SK-N-DZ (cell line): ENCODE results near the gene COBLL1.

Experiments
- DNase-seq: peaks from one replicate; pipeline ENCODE4 v3.0.0-alpha.2; 2015; ENCODE audit warnings: low spot score

COBLL1 gene

GRCh38 chr2:164756773-164757172 lies 84.8 kb downstream of the COBLL1 start:
- DNase-seq: no peak

- no peak for DNase-seq
These were observed 85.7 kb downstream of the COBLL1 start for GRCh38 chr2:164755952-164756351.

GRCh38 chr2:164754157-164755093 lies 87.2 kb downstream of the COBLL1 start:
- DNase-seq: no peak

- DNase-seq: no peak
These were observed 88.7 kb downstream of the COBLL1 start for GRCh38 chr2:164752956-164753355.

- DNase-seq: no peak
These were observed 93.7 kb downstream of the COBLL1 start for GRCh38 chr2:164747783-164748433.

GRCh38 chr2:164747140-164747539 lies 94.5 kb downstream of the COBLL1 start:
- no peak for DNase-seq

GRCh38 chr2:164746713-164747112 lies 94.9 kb downstream of the COBLL1 start:
- DNase-seq: no peak

GRCh38 chr2:164745012-164745797 lies 96.4 kb downstream of the COBLL1 start:
- DNase-seq: no peak

GRCh38 chr2:164742738-164743317 lies 98.8 kb downstream of the COBLL1 start:
- DNase-seq: no peak

GRCh38 chr2:164739966-164740365 lies 101.7 kb downstream of the COBLL1 start:
- DNase-seq: no peak

GRCh38 chr2:164737612-164738081 lies 104.0 kb downstream of the COBLL1 start:
- peak; percentile 63 for DNase-seq

GRCh38 chr2:164735309-164735919 lies 106.2 kb downstream of the COBLL1 start:
- no peak for DNase-seq

- DNase-seq: no peak
These were observed 107.4 kb downstream of the COBLL1 start for GRCh38 chr2:164734196-164734595.

- no peak for DNase-seq
These were observed 116.1 kb downstream of the COBLL1 start for GRCh38 chr2:164725542-164725941.

- DNase-seq: no peak
These were observed 118.8 kb downstream of the COBLL1 start for GRCh38 chr2:164722616-164723338.

GRCh38 chr2:164721430-164721829 lies 120.2 kb downstream of the COBLL1 start:
- no peak for DNase-seq

- DNase-seq: no peak
These were observed 121.4 kb downstream of the COBLL1 start for GRCh38 chr2:164719996-164720941.

GRCh38 chr2:164717000-164717803 lies 124.4 kb downstream of the COBLL1 start:
- DNase-seq: peak; percentile 31
